C4-2B (cell line): Measurements from ENCODE around the gene BFSP1.

Experiments
- CTCF ChIP-seq: fragments of 450-650 bp; conservative IDR thresholded peaks from 2 replicates; pipeline ENCODE4 v1.5.1; 2017; ENCODE audit warnings: mild to moderate bottlenecking
- ZFX ChIP-seq: fragments of 450-650 bp; IDR thresholded peaks from 2 replicates; pipeline ENCODE4 v1.6.1; 2017

GRCh38 chr20:17522528-17522927, 8.7 kb downstream of the BFSP1 start:
- TF ChIP-seq CTCF (no peak), ZFX (no peak)
